Measurements from ENCODE around the gene CACNA1H. TPM values are rescaled to one million over a fixed set of nuclear protein-coding genes. Genes with fewer than 3 reads are reported as not detected.

CACNA1H gene
- total and polyA plus RNA-seq, 2 of the 8 experiments (the other 6 are each of a cell fraction or from before 2014, with no cell fraction given) = 14.0 to 28.7 TPM

- Histone ChIP-seq H3K27me3 (replicated peaks in 1 of 4; ENCODE audit: control insufficient read depth in 3 of 4, extremely low read depth in 1 of 4, insufficient read depth in 3 of 4, low read length in 3 of 4) (no peaks in the 10 kb centered on the region), H3K79me1 (ENCODE audit: low read depth, low read length) (no peaks in the 10 kb centered on the region; the same call in 1 of the 2 replicates), H3K79me2 (ENCODE audit: control insufficient read depth in 1 of 2, insufficient read depth in 2 of 2, low read length in 2 of 2) (no peaks in the 10 kb centered on the region), H3K23ac (ENCODE audit: insufficient read length) (no peak overlapping the region), H3K56ac (replicated peaks; ENCODE audit: insufficient read length, low read depth, low read length) (no peak overlapping the region), H4K8ac (ENCODE audit: extremely low read depth, insufficient read depth, low read length) (no peak overlapping the region), H3K4ac (replicated peaks; ENCODE audit: insufficient read length, low read depth, low read length) (no peak overlapping the region), H2AK5ac (ENCODE audit: low read depth, low read length) (no peak overlapping the region), H3K14ac (ENCODE audit: insufficient read length) (no peak overlapping the region), H3K4me2 (ENCODE audit: insufficient read depth in 1 of 2, low read depth in 2 of 2, low read length in 2 of 2) (no peak overlapping the region), H3K27ac (ENCODE audit: low read depth, low read length) (no peak overlapping the region), H3K9ac (replicated peaks in 1 of 4; ENCODE audit: extremely low read depth in 1 of 4, low read depth in 3 of 4, low read length in 3 of 4) (no peak overlapping the region), H3K4me3 (ENCODE audit: extremely low read depth in 1 of 4, insufficient read depth in 2 of 4, low read depth in 3 of 4, low read length in 4 of 4) (no peak overlapping the region), H2BK12ac (ENCODE audit: low read depth, low read length) (no peak overlapping the region), H3K18ac (ENCODE audit: extremely low read depth, low read length) (no peak overlapping the region), H3K36me3 (ENCODE audit: control insufficient read depth in 2 of 4, insufficient read depth in 4 of 4, low read length in 3 of 4) (peaks cover 0 to 2% (median under 1%) of the 10 kb centered on the region in 4 experiments; a peak in 3 of 8 replicates), H2BK15ac (ENCODE audit: low read length) (no peak overlapping the region), H4K5ac (ENCODE audit: insufficient read length, low read depth, low read length) (no peak overlapping the region), H2BK120ac (replicated peaks; ENCODE audit: low read depth, low read length) (no peak overlapping the region), H2BK5ac (ENCODE audit: low read depth, low read length) (no peak overlapping the region), H3K23me2 (ENCODE audit: low read depth, low read length) (no peaks in the 10 kb centered on the region), H4K20me1 (replicated peaks in 1 of 2; ENCODE audit: control insufficient read depth in 1 of 2, insufficient read depth in 2 of 2, low read length in 2 of 2) (peaks cover 11 to 38% of the 10 kb centered on the region in 2 experiments), H2BK20ac (ENCODE audit: low read length) (no peak overlapping the region), H3K9me3 (ENCODE audit: insufficient read depth in 2 of 2, low read depth in 1 of 2, low read length in 1 of 2) (no peaks in the 10 kb centered on the region), H3K4me1 (replicated peaks in 1 of 4; ENCODE audit: control insufficient read depth in 3 of 4, insufficient read depth in 4 of 4, low read length in 3 of 4) (peaks cover 0 to 9% (median 2%) of the 10 kb centered on the region in 4 experiments; a peak in 4 of 7 replicates), H2AFZ (ENCODE audit: low read length) (no peak overlapping the region), H4K91ac (replicated peaks; ENCODE audit: insufficient read length, low read length) (no peak overlapping the region)
- WGBS, 2 experiments (ENCODE audit: extremely low coverage in 1 of 2, insufficient coverage in 1 of 2, insufficient read length in 1 of 2, insufficient replicate concordance in 2 of 2, low coverage in 1 of 2, low lambda C conversion rate in 2 of 2, missing lambda C conversion rate in 1 of 2) = 97% methylated on average over 8 of the region's 14 CpGs; no CpG with 5 or more reads in 1 of the 2 experiments
- no peak for FAIRE-seq
- no peak for DNase-seq (ENCODE audit: low read depth in 1 of 2, low spot score in 2 of 2)
- ChIA-PET CTCF (ENCODE audit: partially characterized antibody) (interaction anchor here (0.6 to 1.9 kb wide), 7 partner anchors 10 to 177 kb away, joined by 3 to 16 read pairs (median 4); no protein-coding TSS in a partner anchor), POLR2A (ENCODE audit: partially characterized antibody) (no interaction called here)
- no peak for TF ChIP-seq SP2 (IDR thresholded peaks at IDR 0.05; ENCODE audit: low read length)
- no peak for TF ChIP-seq TEAD4 (IDR thresholded peaks at IDR 0.05; ENCODE audit: low read depth, low read length)
- TF ChIP-seq CBX8 (IDR thresholded peaks at IDR 0.05; ENCODE audit: borderline replicate concordance, low read depth, low read length) = no peak
- TF ChIP-seq HDAC2 (IDR thresholded peaks at IDR 0.05; ENCODE audit: borderline replicate concordance in 1 of 2, low read depth in 2 of 2, low read length in 2 of 2) = no peak
- TF ChIP-seq EZH2 (IDR thresholded peaks at IDR 0.05; ENCODE audit: low read depth, low read length, severe bottlenecking) = no peak
- no peak for TF ChIP-seq HDAC6 (IDR thresholded peaks at IDR 0.05; ENCODE audit: low read depth, low read length)
- no peak for TF ChIP-seq CBX5 (IDR thresholded peaks at IDR 0.05; ENCODE audit: low read depth, low read length)
- no peak for TF ChIP-seq TCF12 (IDR thresholded peaks at IDR 0.05; ENCODE audit: low read depth, low read length)
- no peak for TF ChIP-seq JUND (IDR thresholded peaks at IDR 0.05; ENCODE audit: low read length)
- TF ChIP-seq NRF1 (IDR thresholded peaks at IDR 0.05; ENCODE audit: low read depth, low read length) = no peak
- no peak for TF ChIP-seq CREB1 (IDR thresholded peaks at IDR 0.05)
- TF ChIP-seq KDM5A (IDR thresholded peaks at IDR 0.05; ENCODE audit: low read length) = no peak
- TF ChIP-seq ASH2L (IDR thresholded peaks at IDR 0.05; ENCODE audit: low read length) = no peak
- TF ChIP-seq ATF3 (IDR thresholded peaks at IDR 0.05; ENCODE audit: insufficient read depth, low read depth, low read length) = no peak
- no peak for TF ChIP-seq JUN (IDR thresholded peaks at IDR 0.05; ENCODE audit: low read depth, low read length)
These were observed 42.4 kb downstream of the CACNA1H start for GRCh38 chr16:1195393-1195666.
